ENCODE results near the gene BPIFA3.
A peak's percentile ranks its signal among the peaks of the same experiment; 100 is the strongest.

BPIFA3 gene

GRCh38 chr20:33210371-33210770, 6.8 kb upstream of the BPIFA3 start:
- peaks cover 0 to 1% (median 0%) of the 10 kb centered on the region in 5 experiments for H3K9me3 ChIP-seq (ENCODE audit: control extremely low read depth in 1 of 5, control insufficient read depth in 4 of 5, insufficient read depth in 2 of 5, low read depth in 1 of 5, low read length in 4 of 5)
- DNase-seq, result no peak
- no peaks in the 10 kb centered on the region for H3K4me1 ChIP-seq (ENCODE audit: control extremely low read depth in 1 of 4, control insufficient read depth in 4 of 4, insufficient read depth in 4 of 4, low read length in 3 of 4)
- no peaks in the 10 kb centered on the region for H3K36me3 ChIP-seq (ENCODE audit: control insufficient read depth in 4 of 4, insufficient read depth in 4 of 4, low read length in 3 of 4)
- ChIA-PET POLR2A (no interaction called here), CTCF (no interaction called here)
- no peak overlapping the region for H3K27ac ChIP-seq (ENCODE audit: insufficient read depth in 1 of 2, low read depth in 1 of 2, low read length in 2 of 2, poor library complexity in 1 of 2, severe bottlenecking in 2 of 2)
- 54% methylated on average over 1 of the region's 1 CpG for WGBS (ENCODE audit: insufficient coverage)
- no peak overlapping the region for H3K4me3 ChIP-seq (ENCODE audit: control insufficient read depth in 1 of 7, extremely low read depth in 1 of 7, insufficient read depth in 4 of 7, low read depth in 2 of 7, low read length in 6 of 7)
- H3K27me3 ChIP-seq (replicated peaks in 2 of 5; ENCODE audit: control insufficient read depth in 4 of 5, insufficient read depth in 5 of 5, low read length in 4 of 5), result peaks cover 0 to 36% (median 12%) of the 10 kb centered on the region in 5 experiments

GRCh38 chr20:33211817-33212424, 5.2 kb upstream of the BPIFA3 start:
- H3K9me3 ChIP-seq (ENCODE audit: control extremely low read depth in 1 of 5, control insufficient read depth in 4 of 5, insufficient read depth in 2 of 5, low read depth in 1 of 5, low read length in 4 of 5), result no peaks in the 10 kb centered on the region
- no peak overlapping the region for H3K4me3 ChIP-seq (ENCODE audit: control insufficient read depth in 1 of 7, extremely low read depth in 1 of 7, insufficient read depth in 4 of 7, low read depth in 2 of 7, low read length in 6 of 7)
- ChIA-PET CTCF (interaction anchor here (0.6 to 1.3 kb wide), 4 partner anchors 11 to 310 kb away, joined by 3 read pairs; no protein-coding TSS in a partner anchor), POLR2A (no interaction called here)
- H3K36me3 ChIP-seq (ENCODE audit: control insufficient read depth in 4 of 4, insufficient read depth in 4 of 4, low read length in 3 of 4), result no peaks in the 10 kb centered on the region
- WGBS (ENCODE audit: insufficient coverage), result 26% methylated on average over 2 of the region's 5 CpGs
- DNase-seq, result peak; percentile 43 to 65 (median 62)
- H3K27ac ChIP-seq (ENCODE audit: insufficient read depth in 1 of 2, low read depth in 1 of 2, low read length in 2 of 2, poor library complexity in 1 of 2, severe bottlenecking in 2 of 2), result no peak overlapping the region
- H3K27me3 ChIP-seq (replicated peaks in 2 of 5; ENCODE audit: control insufficient read depth in 4 of 5, insufficient read depth in 5 of 5, low read length in 4 of 5), result peaks cover 0 to 34% (median 12%) of the 10 kb centered on the region in 5 experiments
- H3K4me1 ChIP-seq (ENCODE audit: control extremely low read depth in 1 of 4, control insufficient read depth in 4 of 4, insufficient read depth in 4 of 4, low read length in 3 of 4), result no peaks in the 10 kb centered on the region

- CTCF ChIA-PET, result no interaction called here
- no peak for DNase-seq
These were observed 7.2 kb downstream of the BPIFA3 start for GRCh38 chr20:33224399-33224798.

GRCh38 chr20:33229843-33230242, 12.7 kb downstream of the BPIFA3 start:
- CTCF ChIA-PET, result interaction anchor here (0.7 kb wide), 1 partner anchor 30 kb away, joined by 5 read pairs; no protein-coding TSS in a partner anchor
- Histone ChIP-seq H3K4me1 (ENCODE audit: control extremely low read depth in 1 of 4, control insufficient read depth in 4 of 4, insufficient read depth in 4 of 4, low read length in 3 of 4) (peaks cover 0 to 11% (median 0%) of the 10 kb centered on the region in 4 experiments), H3K4me3 (ENCODE audit: control insufficient read depth in 1 of 7, extremely low read depth in 1 of 7, insufficient read depth in 4 of 7, low read depth in 2 of 7, low read length in 6 of 7) (no peak overlapping the region), H3K27me3 (replicated peaks in 2 of 5; ENCODE audit: control insufficient read depth in 4 of 5, insufficient read depth in 5 of 5, low read length in 4 of 5) (peaks cover 0 to 43% (median 3%) of the 10 kb centered on the region in 5 experiments), H3K9me3 (ENCODE audit: control extremely low read depth in 1 of 5, control insufficient read depth in 4 of 5, insufficient read depth in 2 of 5, low read depth in 1 of 5, low read length in 4 of 5) (no peaks in the 10 kb centered on the region), H3K36me3 (ENCODE audit: control insufficient read depth in 4 of 4, insufficient read depth in 4 of 4, low read length in 3 of 4) (no peaks in the 10 kb centered on the region), H3K27ac (ENCODE audit: insufficient read depth in 1 of 2, low read depth in 1 of 2, low read length in 2 of 2, poor library complexity in 1 of 2, severe bottlenecking in 2 of 2) (no peak overlapping the region)
- DNase-seq, result peak in 2 of 3 donors; percentile 9 to 18
- WGBS (ENCODE audit: insufficient coverage), result 68% methylated on average over 5 of the region's 6 CpGs
- POLR2A ChIA-PET, result no interaction called here

More at GRCh38 chr20:33224399-33224798, 7.2 kb downstream of the BPIFA3 start:
- Histone ChIP-seq H3K9me3 (ENCODE audit: control extremely low read depth in 1 of 5, control insufficient read depth in 4 of 5, insufficient read depth in 2 of 5, low read depth in 1 of 5, low read length in 4 of 5) (no peaks in the 10 kb centered on the region), H3K4me3 (ENCODE audit: control insufficient read depth in 1 of 7, extremely low read depth in 1 of 7, insufficient read depth in 4 of 7, low read depth in 2 of 7, low read length in 6 of 7) (no peak overlapping the region), H3K27me3 (replicated peaks in 2 of 5; ENCODE audit: control insufficient read depth in 4 of 5, insufficient read depth in 5 of 5, low read length in 4 of 5) (peaks cover 0 to 23% (median 3%) of the 10 kb centered on the region in 5 experiments), H3K36me3 (ENCODE audit: control insufficient read depth in 4 of 4, insufficient read depth in 4 of 4, low read length in 3 of 4) (no peaks in the 10 kb centered on the region), H3K4me1 (ENCODE audit: control extremely low read depth in 1 of 4, control insufficient read depth in 4 of 4, insufficient read depth in 4 of 4, low read length in 3 of 4) (peaks cover 0 to under 1% (median 0%) of the 10 kb centered on the region in 4 experiments), H3K27ac (ENCODE audit: insufficient read depth in 1 of 2, low read depth in 1 of 2, low read length in 2 of 2, poor library complexity in 1 of 2, severe bottlenecking in 2 of 2) (no peak overlapping the region)
- 92% methylated on average over 4 of the region's 4 CpGs for WGBS (ENCODE audit: insufficient coverage)
- POLR2A ChIA-PET, result no interaction called here

GRCh38 chr20:33231237-33231636, 14.1 kb downstream of the BPIFA3 start:
- no peak for DNase-seq
- ChIA-PET CTCF (no interaction called here), POLR2A (no interaction called here)
- no peak overlapping the region for H3K4me3 ChIP-seq (ENCODE audit: control insufficient read depth in 1 of 7, extremely low read depth in 1 of 7, insufficient read depth in 4 of 7, low read depth in 2 of 7, low read length in 6 of 7)
- WGBS (ENCODE audit: insufficient coverage), result 83% methylated on average over 7 of the region's 7 CpGs
- H3K36me3 ChIP-seq (ENCODE audit: control insufficient read depth in 4 of 4, insufficient read depth in 4 of 4, low read length in 3 of 4), result no peaks in the 10 kb centered on the region
- H3K9me3 ChIP-seq (ENCODE audit: control extremely low read depth in 1 of 5, control insufficient read depth in 4 of 5, insufficient read depth in 2 of 5, low read depth in 1 of 5, low read length in 4 of 5), result no peaks in the 10 kb centered on the region
- no peak overlapping the region for H3K27ac ChIP-seq (ENCODE audit: insufficient read depth in 1 of 2, low read depth in 1 of 2, low read length in 2 of 2, poor library complexity in 1 of 2, severe bottlenecking in 2 of 2)
- H3K4me1 ChIP-seq (ENCODE audit: control extremely low read depth in 1 of 4, control insufficient read depth in 4 of 4, insufficient read depth in 4 of 4, low read length in 3 of 4), result peaks cover 0 to 11% (median 0%) of the 10 kb centered on the region in 4 experiments
- H3K27me3 ChIP-seq (replicated peaks in 2 of 5; ENCODE audit: control insufficient read depth in 4 of 5, insufficient read depth in 5 of 5, low read length in 4 of 5), result peaks cover 0 to 50% (median 6%) of the 10 kb centered on the region in 5 experiments

- CTCF ChIA-PET, result no interaction called here
These were observed 15.4 kb downstream of the BPIFA3 start for GRCh38 chr20:33232486-33233072.

GRCh38 chr20:33233129-33233774, 16.1 kb downstream of the BPIFA3 start:
- ChIA-PET CTCF (no interaction called here), POLR2A (no interaction called here)
- H3K9me3 ChIP-seq (ENCODE audit: control extremely low read depth in 1 of 5, control insufficient read depth in 4 of 5, insufficient read depth in 2 of 5, low read depth in 1 of 5, low read length in 4 of 5), result no peaks in the 10 kb centered on the region
- no peak overlapping the region for H3K27ac ChIP-seq (ENCODE audit: insufficient read depth in 1 of 2, low read depth in 1 of 2, low read length in 2 of 2, poor library complexity in 1 of 2, severe bottlenecking in 2 of 2)
- H3K4me3 ChIP-seq (ENCODE audit: control insufficient read depth in 1 of 7, extremely low read depth in 1 of 7, insufficient read depth in 4 of 7, low read depth in 2 of 7, low read length in 6 of 7), result no peak overlapping the region
- H3K4me1 ChIP-seq (ENCODE audit: control extremely low read depth in 1 of 4, control insufficient read depth in 4 of 4, insufficient read depth in 4 of 4, low read length in 3 of 4), result peaks cover 0 to 11% (median 0%) of the 10 kb centered on the region in 4 experiments
- 20% methylated on average over 3 of the region's 5 CpGs for WGBS (ENCODE audit: insufficient coverage)
- H3K36me3 ChIP-seq (ENCODE audit: control insufficient read depth in 4 of 4, insufficient read depth in 4 of 4, low read length in 3 of 4), result no peaks in the 10 kb centered on the region
- DNase-seq, result no peak
- H3K27me3 ChIP-seq (replicated peaks in 2 of 5; ENCODE audit: control insufficient read depth in 4 of 5, insufficient read depth in 5 of 5, low read length in 4 of 5), result peaks cover 0 to 39% (median 8%) of the 10 kb centered on the region in 5 experiments

More at GRCh38 chr20:33232486-33233072, 15.4 kb downstream of the BPIFA3 start:
- peaks cover 0 to 46% (median 8%) of the 10 kb centered on the region in 5 experiments for H3K27me3 ChIP-seq (replicated peaks in 2 of 5; ENCODE audit: control insufficient read depth in 4 of 5, insufficient read depth in 5 of 5, low read length in 4 of 5)
- H3K4me3 ChIP-seq (ENCODE audit: control insufficient read depth in 1 of 7, extremely low read depth in 1 of 7, insufficient read depth in 4 of 7, low read depth in 2 of 7, low read length in 6 of 7), result no peak overlapping the region
- POLR2A ChIA-PET, result no interaction called here
- WGBS (ENCODE audit: insufficient coverage), result 24% methylated on average over 2 of the region's 2 CpGs
- H3K4me1 ChIP-seq (ENCODE audit: control extremely low read depth in 1 of 4, control insufficient read depth in 4 of 4, insufficient read depth in 4 of 4, low read length in 3 of 4), result peaks cover 0 to 11% (median 0%) of the 10 kb centered on the region in 4 experiments
- no peaks in the 10 kb centered on the region for H3K36me3 ChIP-seq (ENCODE audit: control insufficient read depth in 4 of 4, insufficient read depth in 4 of 4, low read length in 3 of 4)
- DNase-seq, result no peak
- no peak overlapping the region for H3K27ac ChIP-seq (ENCODE audit: insufficient read depth in 1 of 2, low read depth in 1 of 2, low read length in 2 of 2, poor library complexity in 1 of 2, severe bottlenecking in 2 of 2)
- no peaks in the 10 kb centered on the region for H3K9me3 ChIP-seq (ENCODE audit: control extremely low read depth in 1 of 5, control insufficient read depth in 4 of 5, insufficient read depth in 2 of 5, low read depth in 1 of 5, low read length in 4 of 5)
